Mucosa of descending colon (tissue), 3 donors: ENCODE results near the gene INO80B. TPM values are rescaled to one million over a fixed set of nuclear protein-coding genes. Genes with fewer than 3 reads are reported as not detected.
A peak's percentile ranks its signal among the peaks of the same experiment; 100 is the strongest.
"Not testable (repeated sequence)": the region's sequence is repeated elsewhere in the genome, so short reads cannot be mapped to it uniquely, and the experiment has no call there.

Experiments
- ATAC-seq: fragments of 200-7000 bp; cut with Tn5 transposase; one replicate; pipeline ENCODE4 v1.9.1; 2020; ENCODE audit warnings: mild to moderate bottlenecking, moderate library complexity
- DNase-seq, 3 donors: peaks; one replicate each; pipeline ENCODE4 v3.0.0-alpha.2; 2020
- H3K36me3 ChIP-seq: fragments of 200-600 bp; one replicate; pipeline ENCODE4 v1.8.0; 2021; ENCODE audit warnings: low read depth, mild to moderate bottlenecking
- H3K4me1 ChIP-seq: fragments of 200-600 bp; one replicate; pipeline ENCODE4 v1.8.0; 2021; ENCODE audit warnings: low read depth, mild to moderate bottlenecking
- H3K4me3 ChIP-seq: fragments of 200-600 bp; one replicate; pipeline ENCODE4 v1.8.0; 2021; ENCODE audit warnings: mild to moderate bottlenecking
- H3K9me3 ChIP-seq: fragments of 200-600 bp; one replicate; pipeline ENCODE4 v1.8.0; 2021; ENCODE audit warnings: mild to moderate bottlenecking
- intact Hi-C, 2 donors: fragments of 100-400 bp; cut with DNase I in 1 of 2; cut with micrococcal nuclease in 1 of 2; formaldehyde crosslinking; loops; one replicate each; pipeline versions ENCODE4 v1.11.0 to v1.11.1; 2022; cut with DNase I, micrococcal nuclease
- total RNA-seq, 3 donors: library from RNA; stranded (reverse); fragmentation: NEBNext Ultra II Directional in 2 of 3; extraction: Animal tissue kit (Norgen Biotek cat#: 25700) in 2 of 3; gene quantifications; one replicate each; pipeline versions ENCODE4 v1.2.1 to v1.2.4, GENCODE V29; 2021 to 2023
- TF ChIP-seq, protein P1 (sequence below): fragments of 200-600 bp; IDR thresholded peaks from one replicate; pipeline ENCODE4 v1.8.0; 2022; ENCODE audit warnings: antibody characterized with exemption, mild to moderate bottlenecking
- donor health status: DM: no; HTN: no; CAD: no; lungs with moderate emphysema.
- donor health status: DM: no; HTN: no; CAD: no.
- donor health status: DM: no; HTN: yes; CAD: no.

INO80B gene
- total RNA-seq, 3 donors from 2014 or later, result 25.0 to 36.5 (median 32.3) TPM

DNA sequence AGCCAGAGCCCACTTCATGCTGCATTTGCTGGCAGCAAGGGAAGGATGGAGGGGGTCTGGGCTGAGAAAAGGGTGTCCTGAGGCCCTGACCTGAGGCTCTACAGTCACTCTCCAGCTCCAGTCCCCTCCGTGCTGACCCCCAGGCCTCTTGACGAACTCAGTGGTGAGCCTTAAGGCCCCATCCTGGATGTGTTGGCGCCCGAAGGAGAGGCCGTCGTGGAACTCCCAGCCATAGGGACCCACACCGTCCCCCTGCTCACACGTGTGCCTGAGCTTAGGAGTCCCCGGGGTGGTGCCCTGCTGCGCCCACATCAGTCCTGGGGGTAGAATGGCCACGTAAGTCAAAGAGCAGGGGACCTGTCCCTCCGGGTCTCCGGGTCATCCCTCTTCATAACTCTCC lies 9.5 kb downstream of the INO80B start:
- H3K4me3 ChIP-seq, result peak overlapping the region; percentile 71
- TF ChIP-seq, protein P1, sequence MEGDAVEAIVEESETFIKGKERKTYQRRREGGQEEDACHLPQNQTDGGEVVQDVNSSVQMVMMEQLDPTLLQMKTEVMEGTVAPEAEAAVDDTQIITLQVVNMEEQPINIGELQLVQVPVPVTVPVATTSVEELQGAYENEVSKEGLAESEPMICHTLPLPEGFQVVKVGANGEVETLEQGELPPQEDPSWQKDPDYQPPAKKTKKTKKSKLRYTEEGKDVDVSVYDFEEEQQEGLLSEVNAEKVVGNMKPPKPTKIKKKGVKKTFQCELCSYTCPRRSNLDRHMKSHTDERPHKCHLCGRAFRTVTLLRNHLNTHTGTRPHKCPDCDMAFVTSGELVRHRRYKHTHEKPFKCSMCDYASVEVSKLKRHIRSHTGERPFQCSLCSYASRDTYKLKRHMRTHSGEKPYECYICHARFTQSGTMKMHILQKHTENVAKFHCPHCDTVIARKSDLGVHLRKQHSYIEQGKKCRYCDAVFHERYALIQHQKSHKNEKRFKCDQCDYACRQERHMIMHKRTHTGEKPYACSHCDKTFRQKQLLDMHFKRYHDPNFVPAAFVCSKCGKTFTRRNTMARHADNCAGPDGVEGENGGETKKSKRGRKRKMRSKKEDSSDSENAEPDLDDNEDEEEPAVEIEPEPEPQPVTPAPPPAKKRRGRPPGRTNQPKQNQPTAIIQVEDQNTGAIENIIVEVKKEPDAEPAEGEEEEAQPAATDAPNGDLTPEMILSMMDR, result no peak
- peak; percentile 25 for ATAC-seq
- no peak for DNase-seq
- H3K36me3 ChIP-seq, result no peaks in the 10 kb centered on the region
- intact Hi-C loops, result no loop called here
- H3K4me1 ChIP-seq, result peaks cover 16% of the 10 kb centered on the region
- no peaks in the 10 kb centered on the region for H3K9me3 ChIP-seq

DNA sequence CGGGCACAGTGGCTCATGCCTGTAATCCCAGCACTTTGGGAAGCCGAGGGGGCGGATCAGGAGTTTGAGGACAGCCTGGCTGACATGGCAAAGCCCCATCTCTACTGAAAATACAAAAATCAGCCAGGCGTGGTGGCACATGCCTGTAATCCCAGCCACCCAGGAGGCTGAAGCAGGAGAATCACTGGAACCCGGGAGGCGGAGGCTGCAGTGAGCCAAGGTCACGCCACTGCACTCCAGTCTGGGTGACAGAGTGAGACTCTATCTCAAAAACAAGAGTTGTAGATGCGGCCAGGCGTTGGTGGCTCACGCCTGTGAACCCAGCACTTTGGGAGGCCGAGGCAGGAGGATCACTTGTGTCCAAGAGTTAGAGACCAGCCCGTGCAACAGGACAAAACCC lies 15.9 kb downstream of the INO80B start:
- H3K36me3 ChIP-seq, intact Hi-C loops, H3K9me3 ChIP-seq, DNase-seq, ATAC-seq, H3K4me3 ChIP-seq: not testable (repeated sequence)
- H3K4me1 ChIP-seq, result peaks cover 24% of the 10 kb centered on the region

DNA sequence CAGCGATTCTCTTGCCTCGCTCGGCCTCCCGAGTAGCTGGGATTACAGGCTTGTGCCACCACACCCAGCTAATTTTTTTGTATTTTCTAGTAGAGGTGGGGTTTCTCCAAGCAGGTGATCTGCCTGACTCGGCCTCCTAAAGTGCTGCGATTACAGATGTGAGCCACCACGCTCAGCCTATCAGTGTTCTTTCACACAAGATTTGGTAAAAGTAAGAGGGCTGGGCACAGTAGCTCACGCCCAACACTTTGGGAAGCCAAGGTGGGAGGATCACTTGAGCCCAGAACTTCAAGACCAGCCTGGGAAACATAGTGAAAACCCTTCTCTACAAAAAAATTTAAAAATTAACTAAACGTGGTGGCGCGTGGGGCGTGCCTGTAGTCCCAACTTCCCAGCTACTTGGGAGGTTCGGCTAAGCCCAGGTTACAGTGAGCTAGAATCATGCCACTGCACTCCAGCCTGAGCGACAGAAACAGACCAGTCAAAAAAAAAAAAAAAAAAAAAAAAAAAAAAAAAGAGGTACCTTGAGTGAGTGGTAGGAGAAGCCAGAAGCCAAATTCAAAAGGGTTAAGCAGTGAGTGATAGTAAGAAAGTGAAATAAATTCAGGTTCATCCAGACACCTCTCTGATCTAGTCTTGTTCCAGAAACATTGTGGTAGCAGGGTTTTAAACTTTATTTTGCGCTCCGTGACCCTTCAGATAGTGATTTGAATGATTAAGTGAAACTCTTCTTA lies 16.6 kb downstream of the INO80B start:
- H3K4me1 ChIP-seq, result peaks cover 19% of the 10 kb centered on the region
- DNase-seq (no peak), ATAC-seq (peak; percentile 4)
- intact Hi-C loops, result no loop called here
- peak overlapping the region; percentile 37 for H3K4me3 ChIP-seq
- H3K9me3 ChIP-seq, result no peaks in the 10 kb centered on the region
- TF ChIP-seq, protein P1, result no peak
- no peaks in the 10 kb centered on the region for H3K36me3 ChIP-seq

DNA sequence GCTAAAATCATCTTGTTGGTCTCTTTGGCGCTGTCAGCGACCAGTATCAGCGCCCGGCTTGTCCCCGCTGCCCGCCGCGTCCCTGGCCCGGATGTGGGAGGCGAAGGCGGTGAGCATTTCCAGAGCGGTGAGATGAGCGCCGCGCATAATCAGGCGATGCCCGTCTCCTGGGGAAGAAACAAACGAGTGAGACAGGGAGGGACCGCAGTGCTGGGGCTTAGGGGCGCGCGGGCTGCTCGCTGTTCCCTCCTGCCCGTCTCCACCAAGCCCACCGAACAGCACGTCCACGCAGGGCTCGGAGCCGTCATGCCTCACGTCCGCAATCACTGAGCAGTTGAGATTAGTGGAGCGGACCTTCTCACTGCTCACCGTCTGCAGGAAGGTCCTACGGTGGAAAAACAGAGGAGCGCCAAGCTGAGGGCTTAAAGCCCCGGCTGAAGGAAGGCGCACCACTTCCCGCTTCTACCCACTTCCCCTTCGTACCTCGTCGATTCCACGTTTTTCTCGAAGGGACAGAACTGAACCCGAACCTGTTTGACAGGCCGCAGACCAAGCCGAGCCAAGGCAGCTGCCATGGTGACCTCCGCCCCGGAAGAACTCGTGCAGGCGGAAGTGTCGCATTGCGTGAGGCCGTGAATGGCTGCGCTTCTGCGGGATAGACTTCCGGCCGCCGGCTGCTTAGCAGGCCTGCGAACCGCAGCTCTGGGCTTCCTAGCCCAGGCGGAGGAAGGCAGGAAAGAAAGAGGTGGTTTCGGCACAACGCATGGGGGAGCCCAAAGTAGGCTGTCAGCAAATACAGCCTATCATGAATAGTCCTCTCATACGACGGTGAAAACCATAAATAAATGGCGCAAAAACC lies 17.4 kb downstream of the INO80B start, which contains the start of gene MRPL53:
MRPL53 (minus strand) TSS at position 595 of the 859 bp plus-strand sequence; CDS start at position 575, 20 bp downstream.
- intact Hi-C loops, result no loop called here
- no peaks in the 10 kb centered on the region for H3K36me3 ChIP-seq
- TF ChIP-seq, protein P1, result no peak
- H3K9me3 ChIP-seq, result no peaks in the 10 kb centered on the region
- peak within 1 kb of the TSS; percentile 37 for H3K4me3 ChIP-seq
- DNase-seq, result peak; percentile 96 to 97 (median 97)
- H3K4me1 ChIP-seq, result peaks cover 19% of the 10 kb centered on the region
- ATAC-seq, result peak; percentile 97

DNA sequence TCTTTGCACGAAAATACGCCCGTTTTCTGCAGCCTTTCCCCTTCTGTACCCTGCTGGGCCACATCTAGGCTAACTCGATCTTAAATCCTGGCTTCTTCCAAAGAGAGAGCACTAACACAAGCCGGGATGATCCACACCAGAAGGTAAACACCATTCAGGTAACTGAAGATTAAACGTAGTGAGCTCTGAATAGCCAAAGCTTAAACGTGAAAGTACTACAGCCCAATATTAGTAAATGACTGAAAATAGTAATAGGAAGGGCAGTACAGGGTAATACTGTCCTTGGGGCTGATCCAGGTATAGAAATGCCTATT lies 18.0 kb downstream of the INO80B start:
- ATAC-seq, result peak; percentile 7
- no peak for DNase-seq
- H3K36me3 ChIP-seq, result no peaks in the 10 kb centered on the region
- TF ChIP-seq, protein P1, result no peak
- H3K4me1 ChIP-seq, result peaks cover 19% of the 10 kb centered on the region
- no peaks in the 10 kb centered on the region for H3K9me3 ChIP-seq
- no peak overlapping the region for H3K4me3 ChIP-seq
- intact Hi-C loops, result no loop called here

DNA sequence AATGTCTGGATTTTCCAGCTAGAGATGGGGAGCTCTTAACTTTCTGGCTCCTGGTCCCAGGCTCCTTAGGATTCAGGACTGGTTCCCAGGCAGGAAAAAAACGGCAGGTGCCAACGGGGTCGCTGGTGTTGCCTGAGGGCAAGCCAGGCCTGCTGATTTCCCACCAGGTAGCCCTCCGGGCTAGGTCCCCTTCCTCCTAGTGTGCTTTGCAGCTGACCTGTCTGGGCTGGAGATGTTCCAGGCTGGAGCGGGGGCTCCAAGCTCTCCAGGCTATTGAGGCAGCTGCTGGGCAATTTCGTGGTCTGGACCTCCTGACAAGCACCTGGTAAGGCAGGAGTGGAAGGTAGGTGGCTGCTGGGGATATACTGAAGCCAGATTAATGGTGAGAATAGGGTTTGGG lies 19.6 kb downstream of the INO80B start:
- H3K9me3 ChIP-seq, result no peaks in the 10 kb centered on the region
- no peaks in the 10 kb centered on the region for H3K36me3 ChIP-seq
- intact Hi-C loops, result no loop called here
- no peak overlapping the region for H3K4me3 ChIP-seq
- peaks cover 19% of the 10 kb centered on the region for H3K4me1 ChIP-seq
- DNase-seq (no peak), ATAC-seq (no peak)
- TF ChIP-seq, protein P1, result no peak
